ENCODE results near the gene CCDC144A.
"Not testable (repeated sequence)": the region's sequence is repeated elsewhere in the genome, so short reads cannot be mapped to it uniquely, and the experiment has no call there.

Gene CCDC144A

GRCh38 chr17:16818821-16819683 lies 129.0 kb downstream of the CCDC144A start:
- no peak for DNase-seq (ENCODE audit: low spot score)

GRCh38 chr17:16820161-16820877 lies 130.3 kb downstream of the CCDC144A start:
- no peak for DNase-seq (ENCODE audit: low spot score)

GRCh38 chr17:16820979-16821543 lies 131.0 kb downstream of the CCDC144A start:
- DNase-seq (ENCODE audit: low spot score): no peak

GRCh38 chr17:16822133-16822532 lies 132.1 kb downstream of the CCDC144A start:
- not testable (repeated sequence) for DNase-seq (ENCODE audit: low spot score)

GRCh38 chr17:16823768-16824406 lies 133.8 kb downstream of the CCDC144A start:
- not testable (repeated sequence) for DNase-seq (ENCODE audit: low spot score)

All from activated CD4-positive, alpha-beta T cell treated with anti-CD3 and anti-CD28 coated beads, Interleukin-2, Interleukin-4, amounts not matched to agents 100 ng/mL and 50 ng/mL, durations not matched to agents 16 hours and 8 hours (primary cell).